Ammon's horn (tissue), 1 donor: ENCODE measurements around the gene RASGRF1.
"Not testable (repeated sequence)": the region's sequence is repeated elsewhere in the genome, so short reads cannot be mapped to it uniquely, and the experiment has no call there.

Source experiments
- DNase-seq: peaks from one replicate; pipeline ENCODE4 v3.0.0-alpha.2; 2016; ENCODE audit warnings: low spot score

RASGRF1 gene

DNA sequence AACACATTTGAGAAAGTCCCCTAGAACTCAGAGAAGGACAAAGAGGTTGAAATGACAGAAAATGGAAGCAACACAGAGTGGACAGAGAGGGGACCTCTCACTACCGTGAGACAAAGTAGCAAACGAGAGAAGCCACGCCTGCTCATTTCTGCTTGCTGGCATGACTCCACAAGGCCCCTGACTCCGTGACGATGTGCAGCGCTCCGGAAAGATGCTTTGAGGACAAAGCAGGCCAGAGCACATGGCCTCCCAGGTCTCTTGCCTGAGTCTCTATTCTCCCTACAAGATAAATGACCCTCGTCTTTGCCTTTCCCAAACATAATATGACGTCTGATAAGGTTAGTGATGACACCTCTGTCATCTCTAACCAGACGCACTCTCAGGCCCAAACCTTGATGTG, 81.9 kb downstream of the RASGRF1 start:
- no peak for DNase-seq

GRCh38 chr15:79007066-79007465, 83.5 kb downstream of the RASGRF1 start:
- DNase-seq: no peak

- no peak for DNase-seq
Observed at GRCh38 chr15:79006071-79006470, 84.5 kb downstream of the RASGRF1 start.

DNA sequence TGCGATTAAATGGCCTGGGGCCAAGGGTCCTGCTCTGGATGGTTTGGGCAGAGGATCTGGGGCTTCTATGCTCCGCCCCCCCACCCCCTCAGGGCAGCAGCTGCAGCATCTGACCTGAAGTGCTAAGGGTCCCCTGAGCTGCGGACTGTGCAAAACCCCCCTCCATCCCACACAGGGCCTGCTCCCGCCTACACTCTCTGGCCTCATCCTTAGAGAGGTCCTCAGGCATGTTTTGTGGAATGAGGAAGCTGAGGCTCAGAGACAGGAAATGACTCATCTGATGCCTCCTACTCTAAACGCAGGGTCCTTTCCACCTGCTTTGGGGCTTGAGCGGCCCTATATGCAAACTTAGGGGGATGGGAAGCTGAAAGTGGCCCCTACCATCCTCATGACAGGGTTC, 86.2 kb downstream of the RASGRF1 start:
- DNase-seq: peak; percentile 52

DNA sequence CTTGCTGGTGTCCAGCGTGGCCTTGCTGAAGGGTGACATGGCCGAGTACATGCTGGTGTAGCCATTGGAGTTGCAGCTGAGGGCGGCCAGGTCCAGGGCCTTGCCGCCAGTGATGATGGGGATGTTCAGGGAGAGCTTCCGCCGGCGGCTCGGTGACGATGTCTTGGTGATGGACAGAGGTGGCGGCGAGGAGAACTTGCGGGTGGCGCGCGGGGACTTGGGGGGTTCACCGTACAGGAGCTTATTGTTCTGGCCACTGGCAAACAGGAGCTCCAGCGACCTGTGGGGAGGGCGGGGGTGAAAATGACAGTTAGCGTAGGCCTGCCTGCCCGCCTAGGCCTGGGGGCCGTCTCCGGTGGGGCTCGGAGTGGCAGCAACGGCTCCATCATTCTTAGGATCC, 86.7 kb downstream of the RASGRF1 start:
- DNase-seq: no peak

GRCh38 chr15:79003301-79003700, 87.3 kb downstream of the RASGRF1 start:
- no peak for DNase-seq

DNA sequence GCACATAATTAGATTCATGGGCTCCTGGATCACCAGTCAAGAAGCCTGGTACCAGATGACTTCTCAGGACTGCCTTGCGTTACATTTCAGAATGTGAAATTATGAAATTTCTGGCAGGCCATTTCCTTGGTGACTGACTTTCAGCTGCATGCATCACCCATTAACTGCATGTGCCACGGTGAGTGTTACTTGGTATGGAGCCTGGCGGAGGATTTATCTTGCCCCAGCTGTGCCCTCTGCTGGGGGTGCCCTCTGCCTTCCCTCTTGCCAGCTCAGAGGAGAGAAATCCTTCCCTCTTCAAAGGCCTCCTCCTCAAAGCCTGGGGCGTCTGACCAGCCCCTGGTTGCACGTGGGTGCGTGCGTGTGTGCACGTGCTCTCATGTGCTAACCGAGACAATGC, 88.0 kb downstream of the RASGRF1 start:
- DNase-seq: no peak

DNA sequence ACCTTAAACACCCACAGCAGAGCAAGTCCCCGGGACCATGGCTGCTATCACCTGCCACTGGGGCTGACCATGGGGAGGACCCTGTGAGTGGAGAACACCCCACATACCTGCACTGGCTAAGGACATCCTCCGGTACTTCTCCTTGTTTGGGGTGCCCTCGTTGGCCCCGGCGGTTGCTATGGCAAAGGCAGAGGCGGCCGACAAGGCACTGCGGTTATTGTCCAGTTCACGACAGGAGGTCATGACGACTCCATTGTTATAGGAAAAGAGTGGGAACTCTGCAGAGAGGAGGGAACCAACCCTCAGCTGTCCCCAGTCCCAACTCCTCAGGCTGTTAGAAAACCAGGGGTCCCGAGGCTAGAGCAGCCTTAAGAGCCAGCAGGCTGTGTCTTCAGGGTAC, 90.9 kb downstream of the RASGRF1 start:
- DNase-seq: no peak

DNA sequence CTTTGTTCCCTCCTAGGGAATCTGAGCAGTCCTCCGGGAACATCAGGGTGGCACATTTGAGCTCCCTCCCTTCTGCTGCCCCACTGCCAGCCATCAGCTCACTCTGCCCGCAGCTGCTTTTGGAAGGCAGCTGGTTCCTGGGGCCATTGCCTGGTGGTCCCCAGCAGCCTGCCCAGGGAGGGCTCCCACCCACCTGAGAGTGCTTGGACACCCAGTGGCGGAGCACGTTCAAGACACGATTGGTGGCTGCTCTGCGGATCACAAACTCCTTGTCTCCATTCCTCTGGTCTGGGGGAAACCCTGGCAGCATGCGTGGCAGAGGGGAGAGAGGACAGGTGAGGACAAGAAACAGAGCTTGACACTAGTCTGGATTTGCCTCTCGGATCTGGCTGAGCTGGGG, 92.1 kb downstream of the RASGRF1 start:
- DNase-seq: no peak

- no peak for DNase-seq
Observed at GRCh38 chr15:78997981-78998499, 92.5 kb downstream of the RASGRF1 start.

DNA sequence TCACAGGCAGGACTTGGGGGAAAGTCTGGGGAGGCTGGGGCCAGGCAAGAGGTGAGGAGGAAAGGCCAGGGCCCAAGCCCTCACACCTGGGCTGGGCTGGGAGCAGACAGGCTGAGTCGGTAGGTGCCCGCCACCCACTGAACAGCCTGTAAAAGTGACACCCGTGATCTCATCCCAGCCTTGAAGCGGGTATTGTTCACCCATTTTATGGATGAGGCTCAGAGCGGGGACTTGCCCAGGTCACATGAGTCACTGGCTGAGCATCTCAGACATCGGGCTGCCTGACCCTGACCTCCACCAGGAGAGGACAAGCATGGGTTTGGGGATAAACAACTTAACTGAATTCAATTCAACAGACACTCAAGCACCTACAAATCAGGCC, 93.7 kb downstream of the RASGRF1 start:
- no peak for DNase-seq

- no peak for DNase-seq
Observed at GRCh38 chr15:78995921-78996893, 94.4 kb downstream of the RASGRF1 start.

- DNase-seq: not testable (repeated sequence)
Observed at GRCh38 chr15:78995161-78995560, 95.4 kb downstream of the RASGRF1 start.

DNA sequence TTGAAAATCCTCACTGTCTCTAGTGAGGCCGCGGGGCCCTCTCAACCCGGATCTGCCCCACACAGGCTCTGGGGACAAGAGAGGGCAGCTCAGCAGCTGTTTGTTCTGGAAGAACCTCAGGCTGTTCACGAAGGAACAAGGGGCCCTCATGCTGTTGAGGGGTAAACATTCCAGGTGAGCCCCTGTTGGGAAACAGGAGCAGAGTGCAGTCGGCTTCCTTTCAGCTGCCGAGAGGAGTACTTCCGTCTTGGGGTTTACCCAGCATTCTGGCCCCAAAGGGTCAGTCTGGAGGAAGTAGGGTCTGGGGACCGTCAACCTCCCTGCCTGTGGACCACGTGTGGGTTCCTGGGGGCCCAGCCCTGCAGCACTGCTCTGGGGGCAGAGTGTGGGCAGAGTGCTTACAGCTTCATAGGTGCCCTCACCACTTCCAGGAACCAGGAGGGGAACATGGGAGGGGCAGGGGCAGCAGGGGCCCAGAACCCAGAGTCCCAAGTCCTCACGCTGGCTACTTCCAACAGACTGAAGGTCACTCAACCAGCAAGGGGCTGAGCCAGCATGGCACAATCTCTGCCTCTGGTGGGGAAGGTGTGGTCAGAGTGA, 96.5 kb downstream of the RASGRF1 start:
- DNase-seq: no peak

DNA sequence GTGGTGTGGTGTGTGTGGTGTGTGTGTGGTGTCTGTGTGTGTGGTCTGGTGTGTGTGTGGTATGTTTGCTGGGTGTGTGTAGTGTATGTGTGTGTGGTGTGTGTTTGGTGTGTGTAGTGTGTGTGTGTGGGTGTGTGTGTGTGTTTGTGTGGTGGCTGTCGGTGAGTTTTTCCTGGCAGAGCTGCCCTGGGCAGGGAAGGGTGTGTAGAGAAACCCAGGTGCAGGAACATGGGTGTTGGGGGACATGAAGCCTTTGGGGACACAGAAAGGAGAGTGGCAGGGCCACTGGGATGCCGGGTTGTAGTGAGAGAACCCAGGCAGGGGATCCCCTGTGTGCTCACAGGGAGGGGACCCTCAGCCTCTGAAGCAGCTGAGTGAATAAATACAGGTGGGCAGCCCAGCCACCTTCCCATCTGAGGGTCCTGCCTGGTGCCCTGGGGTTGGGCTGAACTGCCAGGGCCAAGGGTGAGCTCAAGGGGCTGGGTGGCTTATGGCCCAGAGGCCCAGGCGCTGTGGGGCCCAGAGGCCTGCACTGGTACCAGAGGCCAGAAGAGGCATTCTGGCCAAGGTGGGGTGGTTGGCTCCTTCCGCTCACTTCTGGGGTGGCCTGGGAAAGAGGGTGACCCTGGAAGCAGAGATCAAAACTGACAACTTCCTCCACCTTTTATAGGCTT, 97.2 kb downstream of the RASGRF1 start:
- DNase-seq: no peak

DNA sequence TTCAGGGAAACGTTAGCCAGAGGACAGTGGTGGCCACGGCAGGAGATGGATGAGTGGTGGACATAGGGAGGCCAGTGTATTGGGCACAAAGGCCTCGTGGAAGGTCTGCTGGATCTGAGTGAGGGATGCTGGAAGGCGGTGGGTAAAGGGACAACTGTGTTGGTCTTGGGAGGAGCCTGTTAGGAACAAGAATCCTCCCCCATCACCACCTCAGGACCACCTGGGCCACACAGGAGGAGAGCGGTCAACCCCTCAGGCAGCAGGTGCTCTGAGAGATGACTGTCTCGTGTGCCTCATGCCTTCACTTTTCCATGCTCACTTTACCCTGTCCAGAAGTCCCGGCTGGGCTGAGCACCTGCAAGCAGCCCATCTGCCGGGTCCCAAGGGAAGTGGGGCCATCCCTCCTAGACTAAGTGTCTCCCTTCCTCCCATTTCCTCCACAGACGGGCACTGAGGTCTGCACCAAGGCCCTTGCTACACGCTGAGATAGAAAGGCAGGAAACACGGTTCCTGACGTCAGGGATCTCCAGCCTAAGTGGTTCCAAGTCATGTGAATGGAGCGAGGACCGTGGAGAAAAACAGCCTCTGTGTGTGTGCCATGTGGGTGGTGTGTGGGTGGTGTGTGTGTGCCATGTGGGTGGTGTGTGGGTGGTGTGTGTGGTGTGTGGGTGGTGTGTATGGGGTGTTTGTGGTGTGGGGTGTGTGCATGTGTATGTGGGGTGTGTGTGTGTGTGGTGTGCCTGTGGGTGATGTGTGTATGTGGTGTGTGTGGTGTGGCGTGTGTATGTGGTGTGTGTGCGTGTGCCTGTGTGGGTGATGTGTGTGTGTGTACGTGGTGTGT, 97.9 kb downstream of the RASGRF1 start:
- peak; percentile 40 for DNase-seq

GRCh38 chr15:78991879-78992278, 98.7 kb downstream of the RASGRF1 start:
- no peak for DNase-seq

DNA sequence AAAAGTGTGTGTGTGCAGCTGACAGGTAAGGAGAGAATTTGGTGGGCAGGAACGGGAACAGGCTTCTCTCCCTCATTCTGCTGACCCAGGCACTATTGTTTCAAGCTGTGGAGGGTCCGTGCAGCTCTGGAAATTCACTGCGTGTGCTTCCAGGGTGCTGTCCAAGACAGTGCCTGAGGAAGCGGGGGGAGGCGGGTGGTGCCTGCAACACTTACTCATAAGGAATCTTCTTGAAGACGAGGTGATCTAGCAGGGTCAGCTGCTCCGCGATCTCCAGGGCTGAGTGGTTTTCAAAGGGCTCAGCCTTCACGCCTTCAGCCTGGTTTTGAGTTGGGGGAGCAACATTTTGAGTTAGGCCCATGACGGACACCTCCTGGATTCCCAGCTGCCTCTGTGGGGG, 99.1 kb downstream of the RASGRF1 start:
- DNase-seq: no peak

GRCh38 chr15:78990278-78990677, 100.3 kb downstream of the RASGRF1 start:
- DNase-seq: no peak

GRCh38 chr15:78989701-78990240, 100.8 kb downstream of the RASGRF1 start:
- DNase-seq: no peak

DNA sequence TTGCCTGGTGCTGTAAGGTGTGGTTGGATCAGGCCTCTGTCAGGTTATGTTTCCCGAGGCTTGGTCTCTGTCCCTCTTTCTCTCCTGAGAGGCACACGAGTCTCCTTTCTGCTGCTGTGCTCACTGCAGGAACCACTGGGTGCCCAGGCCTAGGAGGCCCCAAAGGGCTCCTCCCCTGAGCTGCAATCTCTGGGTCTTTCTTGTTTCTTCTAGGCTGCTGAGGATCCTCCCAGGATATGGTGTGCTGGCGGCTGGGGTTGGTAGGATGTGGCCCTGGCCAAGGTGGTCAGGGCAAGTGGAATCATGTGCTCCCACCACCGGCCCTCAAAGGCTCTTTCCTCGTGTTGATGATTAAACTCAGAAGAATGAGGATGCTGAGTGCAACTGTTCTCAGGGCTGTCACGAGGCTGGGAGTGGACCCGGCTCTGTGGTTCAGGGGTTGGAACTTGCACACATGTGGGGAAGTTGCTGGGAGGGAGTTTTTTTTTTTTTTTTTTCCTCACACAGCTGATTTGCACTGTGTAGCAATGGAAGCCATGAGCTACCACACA, 102.1 kb downstream of the RASGRF1 start:
- peak; percentile 69 for DNase-seq
